DMS153 (cell line): ENCODE measurements around the gene CTRB1.
"Not testable (repeated sequence)": the region's sequence is repeated elsewhere in the genome, so short reads cannot be mapped to it uniquely, and the experiment has no call there.

Source experiments
- DNase-seq: peaks from one replicate; lab custom pipeline; 2025; lab: John Stamatoyannopoulos, UW

Gene CTRB1

GRCh38 chr16:75271441-75272096, 52.8 kb downstream of the CTRB1 start:
- DNase-seq = no peak

GRCh38 chr16:75272097-75272551, 53.3 kb downstream of the CTRB1 start:
- no peak for DNase-seq

- not testable (repeated sequence) for DNase-seq
Measured at GRCh38 chr16:75272629-75273028, 53.8 kb downstream of the CTRB1 start.

- no peak for DNase-seq
Measured at GRCh38 chr16:75273054-75273925, 54.5 kb downstream of the CTRB1 start.
